Caco-2 (cell line): Measurements from ENCODE around the gene KLF16. TPM values are rescaled to one million over a fixed set of nuclear protein-coding genes. Genes with fewer than 3 reads are reported as not detected.

Experiments used
- BruUV-seq: library from RNA; stranded (reverse); fragments of 400-500 nt; replicated peaks from 2 replicates; lab custom pipeline; 2021; lab: Mats Ljungman, UMichigan
- CTCF ChIA-PET: fragments of 300-600 bp; sonication (Branson Sonifier 250); formaldehyde crosslinking; loops from one replicate; lab custom pipeline; 2022; ENCODE audit warnings: antibody characterized with exemption; lab: Charles Lee
- POLR2A ChIA-PET: fragments of 300-600 bp; sonication (Branson Sonifier 250); formaldehyde crosslinking; loops from one replicate; lab custom pipeline; 2022; ENCODE audit warnings: antibody characterized with exemption; lab: Charles Lee
- DNase-seq, 2 experiments: peaks; one replicate each; pipeline versions ENCODE4 v3.0.0 to v3.0.0-alpha.2; 2020 to 2022
- H3K27me3 ChIP-seq: replicated peaks from 2 replicates; pipeline ENCODE4 v1.6.0; 2011; ENCODE audit warnings: low read length; ENCODE audit not compliant: control insufficient read depth, insufficient read depth
- H3K36me3 ChIP-seq: 2 replicates; pipeline ENCODE4 v1.5.1; 2011; ENCODE audit warnings: low read length; ENCODE audit not compliant: control insufficient read depth, insufficient read depth
- H3K4me1 ChIP-seq: fragments of 250-450 bp; sonication (Bioruptor Pico); 2 replicates; pipeline ENCODE4 v1.5.1; 2020; ENCODE audit warnings: mild to moderate bottlenecking
- H3K4me3 ChIP-seq: 2 replicates; pipeline ENCODE4 v1.5.1; 2011; ENCODE audit warnings: low read depth, mild to moderate bottlenecking, control low read depth, low read length
- H3K9me3 ChIP-seq: fragments of 250-450 bp; sonication (Bioruptor Pico); 2 replicates; pipeline ENCODE4 v1.5.1; 2020; ENCODE audit warnings: mild to moderate bottlenecking, moderate library complexity
- H3K27ac Mint-ChIP-seq: one replicate; pipeline ENCODE4 v1.8.0; 2022; ENCODE audit warnings: mixed read lengths; ENCODE audit not compliant: unreplicated experiment
- H3K27me3 Mint-ChIP-seq: one replicate; pipeline ENCODE4 v1.8.0; 2022; ENCODE audit warnings: mixed read lengths; ENCODE audit not compliant: insufficient read depth, unreplicated experiment
- H3K36me3 Mint-ChIP-seq: one replicate; pipeline ENCODE4 v1.8.0; 2022; ENCODE audit warnings: mild to moderate bottlenecking, mixed read lengths; ENCODE audit not compliant: insufficient read depth, unreplicated experiment
- H3K4me1 Mint-ChIP-seq: one replicate; pipeline ENCODE4 v1.8.0; 2022; ENCODE audit warnings: low read depth, mixed read lengths; ENCODE audit not compliant: unreplicated experiment
- H3K4me3 Mint-ChIP-seq: one replicate; pipeline ENCODE4 v1.8.0; 2022; ENCODE audit warnings: mild to moderate bottlenecking, moderate library complexity, mixed read lengths; ENCODE audit not compliant: unreplicated experiment
- H3K9me3 Mint-ChIP-seq: one replicate; pipeline ENCODE4 v1.8.0; 2022; ENCODE audit warnings: mixed read lengths; ENCODE audit not compliant: unreplicated experiment
- intact Hi-C: fragments of 100-400 bp; cut with micrococcal nuclease; formaldehyde crosslinking; loops from one replicate; pipeline ENCODE4 v1.10.0; 2022; ENCODE audit not compliant: unreplicated experiment
- total RNA-seq: library from RNA; stranded (reverse); gene quantifications from 2 replicates; pipeline ENCODE4 v1.2.3, GENCODE V29; 2022
- TF ChIP-seq, protein P1 (sequence below), 2 experiments: fragments of 200-600 bp in 1 of 2; IDR thresholded peaks; 1 replicate in 1 of 2; 2 replicates in 1 of 2; pipeline versions ENCODE4 v1.5.1 to v1.8.0; 2011 to 2022; ENCODE audit warnings: antibody characterized with exemption in 1 of 2, control low read depth in 1 of 2, inconsistent platforms in 1 of 2, low read depth in 1 of 2, low read length in 1 of 2, mild to moderate bottlenecking in 1 of 2, moderate library complexity in 1 of 2; ENCODE audit not compliant: insufficient read depth in 1 of 2, severe bottlenecking in 1 of 2, unreplicated experiment in 1 of 2

The KLF16 gene
- total RNA-seq, 1 experiment from 2014 or later = 26.8 TPM

DNA sequence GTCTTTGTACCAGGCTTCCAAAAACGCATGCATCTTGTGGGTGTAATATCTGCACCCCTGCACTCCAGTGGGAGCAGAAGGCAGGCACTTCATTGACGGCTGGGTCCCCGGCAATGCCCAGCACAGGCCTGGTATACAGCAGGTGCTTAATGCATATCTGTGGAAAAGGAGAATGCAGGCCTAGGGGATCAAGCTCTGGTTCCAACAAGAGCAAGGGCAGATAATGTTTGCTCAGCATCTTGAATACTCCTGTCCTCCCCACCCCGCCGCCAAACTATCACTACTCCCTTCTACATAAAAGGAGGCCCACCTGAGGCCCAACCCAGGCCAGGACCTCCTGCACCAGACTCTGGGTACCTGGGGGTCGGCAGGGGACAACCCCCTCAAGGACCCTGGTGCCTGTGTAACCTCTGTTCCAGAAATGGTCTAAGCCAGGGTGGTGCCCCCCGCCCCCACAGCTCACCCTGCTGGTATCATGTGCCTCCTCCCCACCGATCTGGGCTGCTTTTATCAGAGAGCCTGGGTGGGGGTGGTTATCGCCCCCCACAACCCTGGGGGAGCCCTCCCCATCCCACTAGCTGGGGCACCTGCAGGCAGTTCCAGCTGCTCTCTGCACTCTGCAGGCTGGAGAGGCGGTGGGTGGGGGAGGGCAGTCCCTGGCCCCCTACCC is 4.8 kb downstream of the KLF16 start:
- intact Hi-C loops = no loop called here
- ChIA-PET POLR2A (no interaction called here), CTCF (interaction anchor here (0.6 kb wide), 1 partner anchor 1335 kb away, joined by 6 read pairs; no protein-coding TSS in a partner anchor)
- TF ChIP-seq, protein P1, sequence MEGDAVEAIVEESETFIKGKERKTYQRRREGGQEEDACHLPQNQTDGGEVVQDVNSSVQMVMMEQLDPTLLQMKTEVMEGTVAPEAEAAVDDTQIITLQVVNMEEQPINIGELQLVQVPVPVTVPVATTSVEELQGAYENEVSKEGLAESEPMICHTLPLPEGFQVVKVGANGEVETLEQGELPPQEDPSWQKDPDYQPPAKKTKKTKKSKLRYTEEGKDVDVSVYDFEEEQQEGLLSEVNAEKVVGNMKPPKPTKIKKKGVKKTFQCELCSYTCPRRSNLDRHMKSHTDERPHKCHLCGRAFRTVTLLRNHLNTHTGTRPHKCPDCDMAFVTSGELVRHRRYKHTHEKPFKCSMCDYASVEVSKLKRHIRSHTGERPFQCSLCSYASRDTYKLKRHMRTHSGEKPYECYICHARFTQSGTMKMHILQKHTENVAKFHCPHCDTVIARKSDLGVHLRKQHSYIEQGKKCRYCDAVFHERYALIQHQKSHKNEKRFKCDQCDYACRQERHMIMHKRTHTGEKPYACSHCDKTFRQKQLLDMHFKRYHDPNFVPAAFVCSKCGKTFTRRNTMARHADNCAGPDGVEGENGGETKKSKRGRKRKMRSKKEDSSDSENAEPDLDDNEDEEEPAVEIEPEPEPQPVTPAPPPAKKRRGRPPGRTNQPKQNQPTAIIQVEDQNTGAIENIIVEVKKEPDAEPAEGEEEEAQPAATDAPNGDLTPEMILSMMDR (IDR thresholded peaks at IDR 0.05; ENCODE audit: insufficient read depth in 1 of 2, low read depth in 1 of 2, low read length in 1 of 2, severe bottlenecking in 1 of 2, unreplicated experiment in 1 of 2) = no peak
- H3K36me3 Mint-ChIP-seq = peaks cover 14% of the 10 kb centered on the region
- H3K27ac Mint-ChIP-seq = peak overlapping the region; percentile 32
- peaks cover 5% of the 10 kb centered on the region for H3K4me1 Mint-ChIP-seq
- no peaks in the 10 kb centered on the region for H3K9me3 Mint-ChIP-seq
- DNase-seq = no peak
- Histone ChIP-seq H3K27me3 (no peaks in the 10 kb centered on the region), H3K4me3 (no peak overlapping the region), H3K36me3 (no peaks in the 10 kb centered on the region), H3K9me3 (no peaks in the 10 kb centered on the region), H3K4me1 (peaks cover 39% of the 10 kb centered on the region)
- BruUV-seq = no TSS peak
- H3K27me3 Mint-ChIP-seq = no peaks in the 10 kb centered on the region
- no peak overlapping the region for H3K4me3 Mint-ChIP-seq

- no peaks in the 10 kb centered on the region for H3K36me3 ChIP-seq
- H3K4me1 ChIP-seq = peaks cover 39% of the 10 kb centered on the region
- BruUV-seq = no TSS peak
- peaks cover 5% of the 10 kb centered on the region for H3K4me1 Mint-ChIP-seq
- DNase-seq = no peak
- H3K27ac Mint-ChIP-seq = no peak overlapping the region
- no peak overlapping the region for H3K4me3 ChIP-seq
- H3K9me3 ChIP-seq = no peaks in the 10 kb centered on the region
- H3K27me3 ChIP-seq = no peaks in the 10 kb centered on the region
- CTCF ChIA-PET = no interaction called here
- H3K27me3 Mint-ChIP-seq = no peaks in the 10 kb centered on the region
- no peak overlapping the region for H3K4me3 Mint-ChIP-seq
- intact Hi-C loops = no loop called here
- no peaks in the 10 kb centered on the region for H3K9me3 Mint-ChIP-seq
- TF ChIP-seq, protein P1 (IDR thresholded peaks at IDR 0.05; ENCODE audit: insufficient read depth in 1 of 2, low read depth in 1 of 2, low read length in 1 of 2, severe bottlenecking in 1 of 2, unreplicated experiment in 1 of 2) = no peak
- POLR2A ChIA-PET = no interaction called here
- H3K36me3 Mint-ChIP-seq = peaks cover 14% of the 10 kb centered on the region
Observed at GRCh38 chr19:1857648-1858326, 5.6 kb downstream of the KLF16 start.

DNA sequence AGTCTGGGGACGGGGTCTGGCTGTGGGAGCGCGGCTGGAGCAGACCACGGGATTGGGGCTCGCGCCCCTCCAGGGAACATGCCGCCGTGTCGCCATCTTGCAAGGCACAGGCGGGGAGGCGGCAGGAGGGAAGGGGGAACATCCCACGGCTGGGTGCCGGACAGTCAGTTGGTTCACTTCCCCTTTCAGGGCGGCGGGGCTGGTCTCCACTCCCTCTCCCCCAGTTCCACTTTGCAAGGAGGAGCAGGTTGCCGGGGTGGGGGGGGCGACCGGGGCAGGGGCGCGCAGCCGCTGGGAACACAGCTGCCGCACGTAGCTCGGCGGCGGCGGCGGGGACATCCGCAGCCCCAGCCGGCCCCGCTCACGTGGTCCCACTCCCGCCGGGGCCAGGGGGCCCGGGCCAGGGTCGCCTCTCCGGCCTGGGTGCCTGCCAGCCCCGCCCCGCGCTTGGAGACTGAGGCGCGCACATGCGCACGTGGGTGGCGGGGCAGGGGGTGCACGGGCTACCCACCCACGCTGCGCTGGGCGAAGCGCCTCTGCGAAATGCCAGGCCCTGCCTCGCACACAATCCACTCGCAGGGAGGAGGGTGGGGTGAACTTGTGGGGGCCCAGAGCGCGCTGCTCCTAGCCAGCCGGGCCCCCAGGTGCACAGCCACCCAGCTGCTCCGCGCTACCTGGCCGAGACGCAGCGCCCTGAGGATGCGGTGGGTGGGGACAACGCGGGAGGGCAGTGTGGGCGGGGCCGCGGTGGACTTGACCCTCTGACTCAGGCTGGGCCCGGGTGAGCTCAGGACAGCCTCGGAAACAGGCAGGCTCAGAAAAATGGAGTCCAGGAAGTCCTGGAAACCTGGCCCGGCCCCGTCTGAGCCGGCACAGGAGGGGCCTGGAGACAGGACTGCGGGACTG is 6.4 kb downstream of the KLF16 start:
- TF ChIP-seq, protein P1 (IDR thresholded peaks at IDR 0.05; ENCODE audit: insufficient read depth in 1 of 2, low read depth in 1 of 2, low read length in 1 of 2, severe bottlenecking in 1 of 2, unreplicated experiment in 1 of 2) = no peak
- intact Hi-C loops = no loop called here
- no peaks in the 10 kb centered on the region for H3K9me3 ChIP-seq
- no peaks in the 10 kb centered on the region for H3K27me3 Mint-ChIP-seq
- H3K9me3 Mint-ChIP-seq = no peaks in the 10 kb centered on the region
- ChIA-PET POLR2A (no interaction called here), CTCF (no interaction called here)
- no peaks in the 10 kb centered on the region for H3K36me3 ChIP-seq
- H3K4me1 ChIP-seq = peaks cover 39% of the 10 kb centered on the region
- peaks cover 5% of the 10 kb centered on the region for H3K4me1 Mint-ChIP-seq
- no peak overlapping the region for H3K4me3 ChIP-seq
- DNase-seq = no peak
- peaks cover 6% of the 10 kb centered on the region for H3K36me3 Mint-ChIP-seq
- H3K4me3 Mint-ChIP-seq = no peak overlapping the region
- no TSS peak for BruUV-seq
- H3K27me3 ChIP-seq = no peaks in the 10 kb centered on the region
- H3K27ac Mint-ChIP-seq = no peak overlapping the region
